GM12891 (cell line): ENCODE data around the gene CADM1.
A peak's percentile ranks its signal among the peaks of the same experiment; 100 is the strongest.

Source experiments
- DNase-seq: peaks from one replicate; pipeline ENCODE4 v3.0.0; 2011; ENCODE audit warnings: low spot score; ENCODE audit not compliant: insufficient read length
- FAIRE-seq: peaks from 2 replicates; lab custom pipeline; 2011; peaks lifted over from hg19 to GRCh38; lab: Jason Lieb, UNC
- PAX5 ChIP-seq: IDR thresholded peaks from 2 replicates; pipeline ENCODE4 v1.6.1; 2011; ENCODE audit warnings: low read length, moderate library complexity, mild to moderate bottlenecking; ENCODE audit not compliant: insufficient read depth, severe bottlenecking
- POLR2A ChIP-seq: IDR thresholded peaks from 2 replicates; pipeline ENCODE4 v1.6.1; 2011; ENCODE audit warnings: low read depth, low read length, control low read depth
- POLR2AphosphoS5 ChIP-seq: IDR thresholded peaks from 2 replicates; pipeline ENCODE4 v1.6.1; 2011; ENCODE audit warnings: low read depth, low read length, control low read depth
- POU2F2 ChIP-seq: IDR thresholded peaks from 2 replicates; pipeline ENCODE4 v1.6.1; 2011; ENCODE audit warnings: low read depth, mild to moderate bottlenecking, control low read depth, low read length, moderate library complexity
- SPI1 ChIP-seq: IDR thresholded peaks from 2 replicates; pipeline ENCODE4 v1.6.1; 2011; ENCODE audit warnings: low read depth, low read length, control low read depth
- TAF1 ChIP-seq: IDR thresholded peaks from 2 replicates; pipeline ENCODE4 v1.6.1; 2011; ENCODE audit warnings: low read depth, low read length, control low read depth

CADM1 gene

GRCh38 chr11:115276799-115277198 is 227.4 kb downstream of the CADM1 start:
- FAIRE-seq (peak; percentile 57), DNase-seq (no peak)
- TF ChIP-seq TAF1 = no peak
- no peak for TF ChIP-seq POU2F2
- TF ChIP-seq PAX5 = no peak
- TF ChIP-seq SPI1 = no peak
- no peak for TF ChIP-seq POLR2AphosphoS5
- TF ChIP-seq POLR2A = no peak

DNA sequence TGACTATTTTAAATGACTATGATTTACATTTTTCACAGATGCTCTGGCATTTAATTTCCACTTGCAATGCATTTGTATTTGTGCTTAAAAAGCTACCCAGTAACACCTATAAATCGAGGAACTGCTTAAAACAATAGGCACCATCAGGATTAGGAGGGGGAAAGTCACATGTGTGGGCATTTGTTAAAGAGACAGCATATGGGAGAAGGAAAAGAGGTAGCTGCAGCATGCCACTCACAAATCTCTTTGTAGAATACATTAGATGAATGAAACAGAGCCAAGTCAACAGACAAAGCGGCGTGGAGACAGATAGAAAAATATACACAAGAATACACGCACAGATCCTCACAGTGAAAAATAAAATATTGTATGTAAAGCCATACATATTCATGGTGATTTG is 228.0 kb downstream of the CADM1 start:
- TF ChIP-seq POU2F2 (no peak), TAF1 (no peak), POLR2A (no peak), SPI1 (no peak), POLR2AphosphoS5 (no peak), PAX5 (no peak)
- DNase-seq = no peak
- FAIRE-seq = no peak

DNA sequence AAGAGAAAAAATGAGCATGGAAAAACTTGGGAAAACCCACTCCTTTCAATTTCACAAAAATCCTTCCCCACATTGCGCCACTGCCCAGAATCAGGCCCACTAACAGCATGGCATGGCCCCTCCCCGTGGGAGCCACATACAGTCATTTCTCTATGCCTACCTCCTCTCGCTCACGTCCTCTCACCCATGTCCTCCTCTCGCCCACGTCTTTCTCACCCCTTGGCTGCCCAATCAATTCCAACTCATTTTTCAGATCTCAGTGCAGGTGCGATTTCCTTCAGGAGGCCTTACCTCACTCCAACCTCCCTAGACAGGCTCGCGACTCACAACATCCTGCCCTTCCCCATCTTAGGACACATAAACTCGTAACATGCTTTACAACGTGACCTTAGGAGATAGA is 229.2 kb downstream of the CADM1 start:
- FAIRE-seq (peak; percentile 23), DNase-seq (no peak)
- TF ChIP-seq POU2F2 (no peak), POLR2A (no peak), POLR2AphosphoS5 (no peak)

DNA sequence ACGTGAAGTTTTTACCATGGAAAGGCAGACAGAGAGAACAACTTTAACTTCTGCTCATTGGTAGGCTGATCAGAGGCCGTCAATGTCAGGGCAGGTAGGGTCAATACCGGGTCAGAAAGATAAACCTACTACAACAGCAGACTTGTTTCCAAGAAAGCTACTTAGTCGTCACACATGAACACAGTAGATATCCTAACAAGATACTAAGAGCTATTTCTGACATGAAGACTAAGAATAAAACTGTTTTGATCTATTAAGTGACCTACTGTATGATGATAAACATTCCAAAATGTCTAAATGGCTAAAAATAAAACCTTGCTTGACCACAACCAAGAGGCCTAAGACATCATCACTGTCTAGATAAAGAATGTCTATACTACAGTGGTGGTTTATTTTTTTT is 231.3 kb downstream of the CADM1 start:
- TF ChIP-seq PAX5 (no peak), TAF1 (no peak), POU2F2 (no peak), SPI1 (no peak)
- DNase-seq = no peak
- no peak for FAIRE-seq

- DNase-seq (no peak), FAIRE-seq (no peak)
- no peak for TF ChIP-seq SPI1
- no peak for TF ChIP-seq POLR2A
- TF ChIP-seq PAX5 = no peak
- no peak for TF ChIP-seq POLR2AphosphoS5
- no peak for TF ChIP-seq POU2F2
- no peak for TF ChIP-seq TAF1
Measured at GRCh38 chr11:115271643-115272042, 232.6 kb downstream of the CADM1 start.

- TF ChIP-seq POLR2AphosphoS5 (no peak), POU2F2 (no peak), PAX5 (no peak), SPI1 (no peak), POLR2A (no peak), TAF1 (no peak)
- no peak for FAIRE-seq
- no peak for DNase-seq
Measured at GRCh38 chr11:115269191-115269950, 234.8 kb downstream of the CADM1 start.

DNA sequence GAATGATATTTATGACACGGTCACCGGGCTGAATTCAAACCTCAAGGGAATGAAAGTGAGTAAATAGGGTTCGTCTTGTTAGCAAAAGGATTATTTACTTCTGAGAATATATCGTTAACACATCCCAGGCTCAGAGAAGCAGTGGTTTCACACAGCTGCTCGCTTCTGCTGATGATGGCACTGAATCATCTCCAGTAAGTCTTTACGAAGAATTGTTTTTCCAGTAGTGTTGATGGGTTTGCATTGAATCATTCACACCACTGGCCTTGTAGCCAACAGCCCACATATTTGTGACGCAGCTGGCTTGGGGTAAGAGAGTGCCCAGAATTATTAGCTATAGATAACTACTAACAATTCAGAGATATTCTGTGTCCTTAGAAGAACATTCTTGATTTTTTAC is 236.3 kb downstream of the CADM1 start:
- no peak for DNase-seq
- no peak for FAIRE-seq
- no peak for TF ChIP-seq POLR2A
- no peak for TF ChIP-seq PAX5
- TF ChIP-seq SPI1 = no peak
- TF ChIP-seq TAF1 = no peak
- TF ChIP-seq POU2F2 = no peak
- no peak for TF ChIP-seq POLR2AphosphoS5

GRCh38 chr11:115267238-115267781 is 236.9 kb downstream of the CADM1 start:
- FAIRE-seq (no peak), DNase-seq (no peak)
- TF ChIP-seq POLR2AphosphoS5 (no peak), POU2F2 (no peak), SPI1 (no peak), TAF1 (no peak), PAX5 (no peak), POLR2A (no peak)

DNA sequence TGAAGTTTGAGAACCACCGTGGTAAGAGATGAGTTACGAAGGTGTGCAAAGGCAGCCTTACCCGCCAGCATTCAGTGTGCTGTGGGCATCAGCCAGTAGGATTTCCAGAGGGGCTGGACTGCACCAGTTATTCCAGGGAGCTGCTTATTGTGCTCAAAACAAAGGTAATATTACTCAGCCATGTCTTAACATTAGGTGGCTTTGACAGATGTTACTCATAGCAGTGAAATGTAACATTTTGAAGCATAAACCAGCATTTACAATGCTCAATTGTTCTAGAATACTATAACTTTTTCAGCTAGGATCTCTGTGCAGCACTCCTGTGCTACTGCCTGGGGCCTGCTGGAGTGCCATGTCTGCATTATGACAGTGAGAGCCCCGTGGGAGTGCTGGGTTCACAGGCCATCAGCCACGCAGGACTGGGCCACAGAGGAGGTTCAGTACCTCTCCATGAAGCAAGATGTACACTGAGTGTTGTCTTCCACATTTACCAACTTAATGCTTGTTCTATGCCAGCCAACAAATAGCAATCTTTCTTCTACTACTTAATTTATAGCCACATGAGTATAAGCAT is 238.1 kb downstream of the CADM1 start:
- TF ChIP-seq POLR2A (no peak), POLR2AphosphoS5 (no peak), SPI1 (no peak), POU2F2 (no peak), PAX5 (no peak), TAF1 (no peak)
- DNase-seq (no peak), FAIRE-seq (no peak)

- no peak for DNase-seq
- FAIRE-seq = no peak
- TF ChIP-seq SPI1 = no peak
- no peak for TF ChIP-seq PAX5
- TF ChIP-seq TAF1 = no peak
- TF ChIP-seq POLR2A = no peak
- TF ChIP-seq POLR2AphosphoS5 = no peak
- TF ChIP-seq POU2F2 = no peak
Measured at GRCh38 chr11:115263799-115264656, 240.2 kb downstream of the CADM1 start.
